GM06990 (cell line): ENCODE data around the gene FAM120A.

Experiments
- DNase-seq: peaks from one replicate; pipeline ENCODE4 v3.0.0-alpha.2; 2011; ENCODE audit not compliant: insufficient read length; ENCODE audit errors: extremely low read depth
- H3K27me3 ChIP-seq: replicated peaks from 2 replicates; pipeline ENCODE4 v1.6.0; 2011; ENCODE audit warnings: low read length; ENCODE audit not compliant: control insufficient read depth, insufficient read depth
- H3K36me3 ChIP-seq: 2 replicates; pipeline ENCODE4 v1.5.1; 2011; ENCODE audit warnings: low read length; ENCODE audit not compliant: control insufficient read depth, insufficient read depth
- H3K4me3 ChIP-seq: replicated peaks from 2 replicates; pipeline ENCODE4 v1.5.1; 2011; ENCODE audit warnings: low read depth, mild to moderate bottlenecking, control low read depth, low read length
- TF ChIP-seq, protein P1 (sequence below): IDR thresholded peaks from 2 replicates; pipeline ENCODE4 v1.5.1; 2011; ENCODE audit warnings: low read length, control low read depth, mild to moderate bottlenecking, inconsistent platforms; ENCODE audit not compliant: insufficient read depth, poor library complexity, severe bottlenecking

FAM120A gene

GRCh38 chr9:93417538-93417937, 33.9 kb upstream of the FAM120A start:
- no peak for DNase-seq
- Histone ChIP-seq H3K36me3 (no peaks in the 10 kb centered on the region), H3K4me3 (no peak overlapping the region), H3K27me3 (no peaks in the 10 kb centered on the region)
- TF ChIP-seq, protein P1, sequence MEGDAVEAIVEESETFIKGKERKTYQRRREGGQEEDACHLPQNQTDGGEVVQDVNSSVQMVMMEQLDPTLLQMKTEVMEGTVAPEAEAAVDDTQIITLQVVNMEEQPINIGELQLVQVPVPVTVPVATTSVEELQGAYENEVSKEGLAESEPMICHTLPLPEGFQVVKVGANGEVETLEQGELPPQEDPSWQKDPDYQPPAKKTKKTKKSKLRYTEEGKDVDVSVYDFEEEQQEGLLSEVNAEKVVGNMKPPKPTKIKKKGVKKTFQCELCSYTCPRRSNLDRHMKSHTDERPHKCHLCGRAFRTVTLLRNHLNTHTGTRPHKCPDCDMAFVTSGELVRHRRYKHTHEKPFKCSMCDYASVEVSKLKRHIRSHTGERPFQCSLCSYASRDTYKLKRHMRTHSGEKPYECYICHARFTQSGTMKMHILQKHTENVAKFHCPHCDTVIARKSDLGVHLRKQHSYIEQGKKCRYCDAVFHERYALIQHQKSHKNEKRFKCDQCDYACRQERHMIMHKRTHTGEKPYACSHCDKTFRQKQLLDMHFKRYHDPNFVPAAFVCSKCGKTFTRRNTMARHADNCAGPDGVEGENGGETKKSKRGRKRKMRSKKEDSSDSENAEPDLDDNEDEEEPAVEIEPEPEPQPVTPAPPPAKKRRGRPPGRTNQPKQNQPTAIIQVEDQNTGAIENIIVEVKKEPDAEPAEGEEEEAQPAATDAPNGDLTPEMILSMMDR, result no peak

GRCh38 chr9:93419023-93419422, 32.5 kb upstream of the FAM120A start:
- TF ChIP-seq, protein P1, result no peak
- no peak for DNase-seq
- Histone ChIP-seq H3K36me3 (no peaks in the 10 kb centered on the region), H3K4me3 (no peak overlapping the region), H3K27me3 (no peaks in the 10 kb centered on the region)

DNA sequence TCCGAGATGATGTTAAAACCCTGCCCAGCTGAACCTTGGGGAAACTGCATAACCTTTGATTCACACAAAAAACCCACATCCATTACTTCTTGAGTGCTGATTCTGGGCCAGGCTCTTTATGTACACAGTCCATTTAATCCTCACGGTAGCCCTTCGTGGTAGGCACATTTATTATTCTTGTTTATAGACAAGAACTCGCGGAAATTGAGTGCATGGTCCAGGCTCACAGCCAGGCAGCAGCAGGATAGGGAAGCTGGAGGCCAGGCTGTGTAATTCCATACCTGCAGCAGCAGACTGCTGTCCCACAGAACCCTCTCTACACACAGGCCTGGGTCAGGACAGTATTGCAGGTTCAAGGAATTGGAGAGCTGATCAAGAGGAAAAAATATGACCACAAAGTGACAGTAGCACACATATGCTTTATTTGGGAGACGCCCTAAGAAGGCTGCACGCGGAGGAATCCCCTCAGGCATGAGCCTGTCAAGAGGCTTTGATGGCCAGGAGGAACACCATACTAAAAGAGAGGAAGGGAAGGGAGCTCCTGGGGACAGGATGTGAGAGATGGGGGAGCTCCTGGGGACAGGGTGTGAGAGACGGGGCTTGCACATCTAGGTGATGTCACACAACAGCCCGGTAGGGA, 28.4 kb upstream of the FAM120A start:
- TF ChIP-seq, protein P1, result no peak
- H3K4me3 ChIP-seq, result no peak overlapping the region
- no peak for DNase-seq
- no peaks in the 10 kb centered on the region for H3K27me3 ChIP-seq
- H3K36me3 ChIP-seq, result no peaks in the 10 kb centered on the region

- no peak overlapping the region for H3K4me3 ChIP-seq
- TF ChIP-seq, protein P1, result peak; percentile 38
- no peaks in the 10 kb centered on the region for H3K36me3 ChIP-seq
- no peak for DNase-seq
- H3K27me3 ChIP-seq, result no peaks in the 10 kb centered on the region
These were observed 23.7 kb upstream of the FAM120A start for GRCh38 chr9:93427655-93428379.

DNA sequence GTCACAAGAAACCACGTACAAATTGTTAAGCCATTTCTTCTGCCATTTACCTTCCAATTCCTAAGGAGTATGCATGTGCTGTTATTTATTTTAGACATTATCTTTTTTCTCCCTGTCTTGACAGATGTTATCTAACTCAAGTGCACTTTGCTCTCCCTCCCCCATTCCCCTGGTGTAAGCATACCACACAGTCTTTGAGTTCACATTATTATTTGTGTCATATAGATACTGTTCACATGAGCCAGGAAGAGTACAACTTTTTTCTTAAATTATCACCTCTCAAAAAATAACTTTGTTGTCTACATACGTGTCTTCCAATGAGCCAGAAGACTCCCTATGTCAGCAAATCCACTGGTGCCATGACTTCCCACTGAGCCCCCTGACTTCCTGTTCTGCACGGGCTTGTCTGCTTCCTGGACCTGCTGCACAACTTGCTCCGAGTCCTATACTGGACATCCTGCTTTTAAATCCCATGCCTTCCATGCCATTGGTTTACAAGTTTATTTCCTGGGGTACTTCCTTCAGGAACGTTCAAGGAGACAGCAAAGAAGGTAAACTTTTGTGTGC, 19.9 kb upstream of the FAM120A start:
- no peak for DNase-seq
- TF ChIP-seq, protein P1, result no peak
- Histone ChIP-seq H3K27me3 (no peaks in the 10 kb centered on the region), H3K36me3 (no peaks in the 10 kb centered on the region), H3K4me3 (no peak overlapping the region)
